Esophagus muscularis mucosa (tissue), 4 donors: ENCODE measurements around the gene ATP2B1.

ENCODE experiments used
- EP300 ChIP-seq: sonication (generic); formaldehyde crosslinking; IDR thresholded peaks from one replicate; pipeline ENCODE4 v1.6.1; 2017; ENCODE audit warnings: antibody characterized with exemption
- POLR2A ChIP-seq: fragments of 450-650 bp; IDR thresholded peaks from one replicate; pipeline ENCODE4 v1.6.1; 2017; ENCODE audit warnings: antibody characterized with exemption, moderate library complexity, mild to moderate bottlenecking, low read depth
- POLR2AphosphoS5 ChIP-seq, 2 donors: sonication (generic); formaldehyde crosslinking; IDR thresholded peaks; one replicate each; pipeline ENCODE4 v1.6.1; 2017; ENCODE audit warnings: antibody characterized with exemption in 2 of 2
- TF ChIP-seq, protein P1 (sequence below), 3 experiments: fragments of 200-600 bp in 2 of 3; fragments of 450-650 bp in 1 of 3; sonication (generic) in 2 of 3; IDR thresholded peaks; one replicate each; pipeline ENCODE4 v1.5.1; 2017 to 2019; ENCODE audit warnings: antibody characterized with exemption in 3 of 3, mild to moderate bottlenecking in 2 of 3, moderate library complexity in 1 of 3

DNA sequence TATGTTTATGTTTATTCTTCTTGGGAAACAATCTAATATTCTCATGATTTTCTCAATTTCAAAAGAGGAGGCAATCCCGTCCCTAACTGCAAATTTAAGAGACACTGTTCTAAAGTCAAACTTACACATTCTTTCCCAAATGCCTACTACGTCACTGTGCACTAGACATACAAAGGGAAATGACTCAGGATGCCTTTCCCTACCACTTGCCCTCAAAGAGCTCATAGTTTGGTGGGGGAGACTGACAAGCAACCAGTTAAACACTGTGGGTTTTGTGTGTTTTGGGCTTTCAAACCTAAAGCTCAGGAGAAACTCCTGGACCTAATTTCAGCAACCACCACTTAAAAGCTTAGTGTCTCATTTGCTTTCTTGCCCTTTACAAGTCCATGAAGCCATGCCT lies 58.4 kb downstream of the ATP2B1 start:
- no peak for TF ChIP-seq EP300
- TF ChIP-seq, protein P1, sequence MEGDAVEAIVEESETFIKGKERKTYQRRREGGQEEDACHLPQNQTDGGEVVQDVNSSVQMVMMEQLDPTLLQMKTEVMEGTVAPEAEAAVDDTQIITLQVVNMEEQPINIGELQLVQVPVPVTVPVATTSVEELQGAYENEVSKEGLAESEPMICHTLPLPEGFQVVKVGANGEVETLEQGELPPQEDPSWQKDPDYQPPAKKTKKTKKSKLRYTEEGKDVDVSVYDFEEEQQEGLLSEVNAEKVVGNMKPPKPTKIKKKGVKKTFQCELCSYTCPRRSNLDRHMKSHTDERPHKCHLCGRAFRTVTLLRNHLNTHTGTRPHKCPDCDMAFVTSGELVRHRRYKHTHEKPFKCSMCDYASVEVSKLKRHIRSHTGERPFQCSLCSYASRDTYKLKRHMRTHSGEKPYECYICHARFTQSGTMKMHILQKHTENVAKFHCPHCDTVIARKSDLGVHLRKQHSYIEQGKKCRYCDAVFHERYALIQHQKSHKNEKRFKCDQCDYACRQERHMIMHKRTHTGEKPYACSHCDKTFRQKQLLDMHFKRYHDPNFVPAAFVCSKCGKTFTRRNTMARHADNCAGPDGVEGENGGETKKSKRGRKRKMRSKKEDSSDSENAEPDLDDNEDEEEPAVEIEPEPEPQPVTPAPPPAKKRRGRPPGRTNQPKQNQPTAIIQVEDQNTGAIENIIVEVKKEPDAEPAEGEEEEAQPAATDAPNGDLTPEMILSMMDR (IDR thresholded peaks at IDR 0.05), result no peak
- no peak for TF ChIP-seq POLR2AphosphoS5 (IDR thresholded peaks at IDR 0.05)
- no peak for TF ChIP-seq POLR2A
